ENCODE results near the gene PKP4.
"Not testable (repeated sequence)": the region's sequence is repeated elsewhere in the genome, so short reads cannot be mapped to it uniquely, and the experiment has no call there.

DNA sequence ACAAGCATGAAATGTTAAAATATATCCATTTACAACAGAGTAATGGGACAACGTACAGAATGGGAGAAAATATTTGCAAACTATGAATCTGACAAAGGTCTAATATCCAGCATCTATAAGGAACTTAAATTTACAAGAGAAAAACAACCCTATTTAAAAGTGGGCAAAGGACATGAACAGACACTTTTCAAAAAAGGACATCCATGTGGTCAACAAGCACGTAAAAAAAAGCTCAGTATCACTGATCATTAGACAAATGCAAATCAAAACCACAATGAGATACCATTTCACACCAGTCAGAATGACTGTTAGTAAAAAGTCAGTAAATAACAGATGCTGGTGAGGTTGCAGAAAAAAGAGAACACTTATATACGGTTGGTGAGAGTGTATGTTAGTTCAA, 16.1 kb downstream of the PKP4 start:
- TF ChIP-seq, protein P1, sequence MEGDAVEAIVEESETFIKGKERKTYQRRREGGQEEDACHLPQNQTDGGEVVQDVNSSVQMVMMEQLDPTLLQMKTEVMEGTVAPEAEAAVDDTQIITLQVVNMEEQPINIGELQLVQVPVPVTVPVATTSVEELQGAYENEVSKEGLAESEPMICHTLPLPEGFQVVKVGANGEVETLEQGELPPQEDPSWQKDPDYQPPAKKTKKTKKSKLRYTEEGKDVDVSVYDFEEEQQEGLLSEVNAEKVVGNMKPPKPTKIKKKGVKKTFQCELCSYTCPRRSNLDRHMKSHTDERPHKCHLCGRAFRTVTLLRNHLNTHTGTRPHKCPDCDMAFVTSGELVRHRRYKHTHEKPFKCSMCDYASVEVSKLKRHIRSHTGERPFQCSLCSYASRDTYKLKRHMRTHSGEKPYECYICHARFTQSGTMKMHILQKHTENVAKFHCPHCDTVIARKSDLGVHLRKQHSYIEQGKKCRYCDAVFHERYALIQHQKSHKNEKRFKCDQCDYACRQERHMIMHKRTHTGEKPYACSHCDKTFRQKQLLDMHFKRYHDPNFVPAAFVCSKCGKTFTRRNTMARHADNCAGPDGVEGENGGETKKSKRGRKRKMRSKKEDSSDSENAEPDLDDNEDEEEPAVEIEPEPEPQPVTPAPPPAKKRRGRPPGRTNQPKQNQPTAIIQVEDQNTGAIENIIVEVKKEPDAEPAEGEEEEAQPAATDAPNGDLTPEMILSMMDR (IDR thresholded peaks at IDR 0.05) = not testable (repeated sequence)
- not testable (repeated sequence) for TF ChIP-seq EZH2 (IDR thresholded peaks at IDR 0.05; ENCODE audit: borderline replicate concordance, insufficient read depth, low read depth, low read length, poor library complexity, severe bottlenecking)
